H1 (cell line): ENCODE data around the gene ELMO1. TPM values are rescaled to one million over a fixed set of nuclear protein-coding genes. Genes with fewer than 3 reads are reported as not detected.

Source experiments
- CEBPB ChIP-seq: IDR thresholded peaks from 2 replicates; pipeline ENCODE4 v1.6.1; 2012; ENCODE audit warnings: low read depth, low read length
- CHD2 ChIP-seq: IDR thresholded peaks from 2 replicates; pipeline ENCODE4 v1.6.1; 2012; ENCODE audit warnings: low read length, improper control_type of control experiment
- FOSL1 ChIP-seq: IDR thresholded peaks from 2 replicates; pipeline ENCODE4 v1.6.1; 2011; ENCODE audit warnings: mild to moderate bottlenecking, low read depth, low read length, moderate library complexity; ENCODE audit not compliant: insufficient read depth
- GTF2F1 ChIP-seq: IDR thresholded peaks from 2 replicates; pipeline ENCODE4 v1.6.1; 2012; ENCODE audit warnings: low read depth, low read length, improper control_type of control experiment, borderline replicate concordance
- RAD21 ChIP-seq, 2 experiments: IDR thresholded peaks in 1 of 2; conservative IDR thresholded peaks in 1 of 2; 2 replicates each; pipeline ENCODE4 v1.6.1; 2011; ENCODE audit warnings: low read depth in 2 of 2, low read length in 2 of 2, improper control_type of control experiment in 1 of 2, inconsistent platforms in 1 of 2, mild to moderate bottlenecking in 1 of 2, moderate library complexity in 1 of 2
- RFX5 ChIP-seq: IDR thresholded peaks from 2 replicates; pipeline ENCODE4 v1.6.1; 2011; ENCODE audit warnings: low read depth, low read length, improper control_type of control experiment, borderline replicate concordance
- SP4 ChIP-seq: IDR thresholded peaks from 2 replicates; pipeline ENCODE4 v1.6.1; 2012; ENCODE audit warnings: low read length, inconsistent platforms
- polyA plus RNA-seq, 7 experiments: library from polyadenylated mRNA; depleted of rRNA in 3 of 7; stranded (reverse) in 5 of 7; unstranded in 2 of 7; fragments of >200 nt in 5 of 7; fragments of 200-250 nt in 2 of 7; gene quantifications; 1 replicate in 5 of 7; 2 replicates in 1 of 7; 4 replicates in 1 of 7; pipeline versions ENCODE4 v1.2.1 to v1.2.3, GENCODE V29; 2011 to 2013; ENCODE audit warnings: missing spikeins in 2 of 7, mixed read lengths in 2 of 7
- total RNA-seq: library from RNA; stranded (reverse); fragmentation: NEBNext Ultra II Directional; extraction: Animal tissue kit (Norgen Biotek cat#: 25700); gene quantifications from 2 replicates; pipeline ENCODE4 v1.2.1, GENCODE V29; 2021

The ELMO1 gene
- total and polyA plus RNA-seq, 2 of the 8 experiments (the other 6 are each of a cell fraction or from before 2014, with no cell fraction given): 18.4 to 21.0 TPM

DNA sequence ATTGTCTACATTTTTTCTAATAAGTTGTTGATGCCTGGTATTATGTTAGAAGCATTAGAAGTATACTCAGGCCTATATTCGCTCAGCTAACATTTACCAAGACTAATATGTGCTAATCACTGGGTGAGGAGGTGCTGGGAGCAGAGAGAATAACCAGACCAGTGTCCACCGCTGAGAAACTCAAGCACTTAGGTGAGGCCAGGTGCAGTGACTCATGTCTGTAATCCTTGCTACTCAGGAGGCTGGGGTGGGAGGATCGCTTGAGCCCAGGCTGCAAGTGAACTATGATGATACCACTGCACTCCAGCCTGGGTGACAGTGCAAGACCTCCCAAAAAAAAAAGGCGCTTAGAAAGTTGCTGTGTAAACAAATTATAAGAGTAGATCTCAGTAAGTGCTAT, 542.2 kb downstream of the ELMO1 start (continued):
- TF ChIP-seq GTF2F1 (no peak), CEBPB (no peak), SP4 (no peak), RAD21 (IDR thresholded peaks at IDR 0.05 in 1 of 2, conservative IDR thresholded peaks at IDR 0.05 in 1 of 2; ENCODE audit: low read depth in 2 of 2, low read length in 2 of 2) (no peak), CHD2 (no peak), FOSL1 (no peak), RFX5 (no peak)
